Pancreas (tissue), 10 donors: ENCODE measurements around the gene TRIO. TPM values are rescaled to one million over a fixed set of nuclear protein-coding genes. Genes with fewer than 3 reads are reported as not detected.

Experiments used
- ATAC-seq, 4 donors: fragments of 200-7000 bp; cut with Tn5 transposase; one replicate each; pipeline versions ENCODE4 v1.8.0 to v1.9.1; 2020; ENCODE audit warnings: mild to moderate bottlenecking in 4 of 4, moderate library complexity in 4 of 4
- DNase-seq, 6 donors: peaks; one replicate each; pipeline ENCODE4 v3.0.0-alpha.2; 2020
- FAIRE-seq: peaks from 2 replicates; lab custom pipeline; 2012; peaks lifted over from hg19 to GRCh38; lab: Jason Lieb, UNC
- H3K27ac ChIP-seq, 4 donors: fragments of 200-600 bp; sonication (generic); 1 replicate in 3 of 4; 2 replicates in 1 of 4; pipeline versions ENCODE4 v1.5.0 to v1.8.0; 2020
- H3K27me3 ChIP-seq, 4 donors: fragments of 200-600 bp; one replicate each; pipeline ENCODE4 v1.8.0; 2021
- H3K36me3 ChIP-seq, 3 donors: fragments of 200-600 bp; sonication (generic) in 1 of 3; one replicate each; pipeline versions ENCODE4 v1.5.0 to v1.8.0; 2020 to 2021
- H3K4me1 ChIP-seq, 3 donors: fragments of 200-600 bp; one replicate each; pipeline ENCODE4 v1.8.0; 2021
- H3K4me3 ChIP-seq, 4 donors: fragments of 200-600 bp; sonication (generic) in 2 of 4; one replicate each; pipeline versions ENCODE4 v1.5.0 to v1.8.0; 2020 to 2021
- H3K9me3 ChIP-seq, 4 donors: fragments of 200-600 bp; one replicate each; pipeline ENCODE4 v1.8.0; 2021
- CTCF ChIP-seq, 4 donors: fragments of 200-600 bp; sonication (generic) in 3 of 4; IDR thresholded peaks; one replicate each; pipeline versions ENCODE4 v1.5.0 to v1.8.0; 2021; ENCODE audit warnings: antibody characterized with exemption in 4 of 4
- WGBS, 2 donors: extraction: QIAGEN DNeasy Blood & Tissue Kit; methylation state at CpG; one replicate each; pipeline ENCODE4 v1.1.7; 2013; 5-methylcytosine and 5-hydroxymethylcytosine counted together
- intact Hi-C, 3 donors: fragments of 100-400 bp; cut with DNase I; formaldehyde crosslinking; loops; one replicate each; pipeline versions ENCODE4 v1.11.1 to v1.14.2; 2022
- polyA plus RNA-seq, 2 donors: library from polyadenylated mRNA; stranded (reverse); fragments of 200-250 nt; gene quantifications; one replicate each; pipeline ENCODE4 v1.2.3, GENCODE V29; 2013
- total RNA-seq, 6 donors: library from RNA; stranded (reverse); fragmentation: NEBNext Ultra II Directional in 4 of 6; extraction: Animal tissue kit (Norgen Biotek cat#: 25700) in 4 of 6; gene quantifications; one replicate each; pipeline versions ENCODE4 v1.2.1 to v1.2.4, GENCODE V29; 2021 to 2023
- donor health status: healthy with polysubstance abuse.
- donor health status: DM: no; HTN: no; CAD: no; lungs with moderate emphysema.
- donor health status: DM: no; HTN: no; CAD: no.
- donor health status: control.
- donor health status: control.
- donor health status: Bipolar disorder and iron deficiency.
- donor health status: DM: yes; HTN: yes; CAD: no.
- donor health status: DM: no; HTN: no; CAD: no.
- donor health status: DM: no; HTN: no; CAD: no.
- donor health status: DM: yes; HTN: yes; CAD: no.

TRIO gene
- total and polyA plus RNA-seq, 8 donors = 27.3 to 82.5 (median 38.3) TPM

GRCh38 chr5:14156290-14156649, 13.1 kb downstream of the TRIO start:
- intact Hi-C loops = no loop called here
- no peak for TF ChIP-seq CTCF (IDR thresholded peaks at IDR 0.05)
- H3K27me3 ChIP-seq = no peaks in the 10 kb centered on the region
- 58 to 66% methylated on average over 6 of the region's 6 CpGs for WGBS, 2 donors
- H3K36me3 ChIP-seq = no peaks in the 10 kb centered on the region
- ATAC-seq = no peak
- no peak for FAIRE-seq
- no peak overlapping the region for H3K4me3 ChIP-seq
- peaks cover 0 to 34% (median 0%) of the 10 kb centered on the region in 3 donors for H3K4me1 ChIP-seq
- no peak for DNase-seq
- no peaks in the 10 kb centered on the region for H3K9me3 ChIP-seq
- peak overlapping the region in 1 of 4 donors; percentile 67 for H3K27ac ChIP-seq

GRCh38 chr5:14156650-14157492, 13.7 kb downstream of the TRIO start:
- WGBS, 2 donors = 62 to 66% methylated on average over 8 of the region's 8 CpGs
- no peak for FAIRE-seq
- Histone ChIP-seq H3K9me3 (no peaks in the 10 kb centered on the region), H3K27me3 (no peaks in the 10 kb centered on the region), H3K27ac (peak overlapping the region in 2 of 4 donors; percentile 44 to 67), H3K4me3 (no peak overlapping the region), H3K4me1 (peaks cover 0 to 36% (median 0%) of the 10 kb centered on the region in 3 donors), H3K36me3 (no peaks in the 10 kb centered on the region)
- ATAC-seq = peak; percentile 43 to 82 (median 80)
- no peak for DNase-seq
- TF ChIP-seq CTCF (IDR thresholded peaks at IDR 0.05) = no peak
- intact Hi-C loops = no loop called here

GRCh38 chr5:14157493-14157782, 14.3 kb downstream of the TRIO start:
- Histone ChIP-seq H3K36me3 (no peaks in the 10 kb centered on the region), H3K9me3 (no peaks in the 10 kb centered on the region), H3K4me1 (peaks cover 0 to 41% (median 0%) of the 10 kb centered on the region in 3 donors), H3K27ac (peak overlapping the region in 1 of 4 donors; percentile 44), H3K4me3 (no peak overlapping the region), H3K27me3 (no peaks in the 10 kb centered on the region)
- DNase-seq (no peak), ATAC-seq (no peak), FAIRE-seq (no peak)
- 88 to 91% methylated on average over 3 of the region's 3 CpGs for WGBS, 2 donors
- no peak for TF ChIP-seq CTCF (IDR thresholded peaks at IDR 0.05)
- intact Hi-C loops = no loop called here

- 93 to 94% methylated on average over 11 of the region's 11 CpGs for WGBS, 2 donors
- Histone ChIP-seq H3K27me3 (no peaks in the 10 kb centered on the region), H3K9me3 (no peaks in the 10 kb centered on the region), H3K4me1 (peaks cover 0 to 29% (median 0%) of the 10 kb centered on the region in 3 donors), H3K36me3 (no peaks in the 10 kb centered on the region), H3K4me3 (no peak overlapping the region), H3K27ac (no peak overlapping the region)
- ATAC-seq (no peak), DNase-seq (no peak), FAIRE-seq (no peak)
- intact Hi-C loops = no loop called here
- TF ChIP-seq CTCF (IDR thresholded peaks at IDR 0.05) = no peak
These were observed 15.9 kb downstream of the TRIO start for GRCh38 chr5:14158890-14159666.
